HepG2 (cell line): ENCODE results near the gene DDX1. TPM values are rescaled to one million over a fixed set of nuclear protein-coding genes. Genes with fewer than 3 reads are reported as not detected.

Experiments
- BORCS8-MEF2B ChIP-seq: sonication (generic); formaldehyde crosslinking; IDR thresholded peaks from 2 replicates; pipeline ENCODE4 v1.8.0; 2022; ENCODE audit warnings: mild to moderate bottlenecking, missing genetic modification reagents
- MZF1 ChIP-seq: sonication (generic); formaldehyde crosslinking; IDR thresholded peaks from 2 replicates; pipeline ENCODE4 v1.8.1; 2023; ENCODE audit warnings: mild to moderate bottlenecking, missing genetic modification reagents, borderline replicate concordance
- SKI ChIP-seq: fragments of 450-650 bp; IDR thresholded peaks from one replicate; pipeline ENCODE4 v1.6.1; 2018; ENCODE audit warnings: mild to moderate bottlenecking; ENCODE audit not compliant: partially characterized antibody
- SOX13 ChIP-seq, 3 experiments: fragments of 450-650 bp in 1 of 3; sonication (generic) in 1 of 3; formaldehyde crosslinking in 1 of 3; IDR thresholded peaks in 2 of 3; conservative IDR thresholded peaks in 1 of 3; 2 replicates each; pipeline versions ENCODE4 v1.5.0 to v1.6.1; 2016 to 2020; ENCODE audit warnings: antibody characterized with exemption in 1 of 3, mild to moderate bottlenecking in 1 of 3, missing compliant biosample characterization in 1 of 3, missing genetic modification reagents in 1 of 3, moderate library complexity in 1 of 3
- SP5 ChIP-seq: IDR thresholded peaks from 2 replicates; pipeline ENCODE4 v1.6.1; 2016; ENCODE audit warnings: low read depth, borderline replicate concordance
- ZBTB42 ChIP-seq: sonication (generic); formaldehyde crosslinking; IDR thresholded peaks from 2 replicates; pipeline ENCODE4 v1.5.0; 2020; ENCODE audit warnings: mild to moderate bottlenecking, missing genetic modification reagents
- ZFP90 ChIP-seq: sonication (generic); formaldehyde crosslinking; IDR thresholded peaks from 2 replicates; pipeline ENCODE4 v1.8.0; 2022; ENCODE audit warnings: missing genetic modification reagents, mild to moderate bottlenecking, inconsistent platforms, borderline replicate concordance
- ZNF253 ChIP-seq: sonication (generic); formaldehyde crosslinking; IDR thresholded peaks from 2 replicates; pipeline ENCODE4 v1.8.0; 2022; ENCODE audit warnings: mild to moderate bottlenecking, missing genetic modification reagents, borderline replicate concordance
- ZNF569 ChIP-seq: sonication (generic); formaldehyde crosslinking; IDR thresholded peaks from 2 replicates; pipeline ENCODE4 v1.5.0; 2020; ENCODE audit warnings: mild to moderate bottlenecking, missing genetic modification reagents, moderate library complexity, borderline replicate concordance
- ZNF891 ChIP-seq: sonication (generic); formaldehyde crosslinking; IDR thresholded peaks from 2 replicates; pipeline ENCODE4 v1.5.0; 2020; ENCODE audit warnings: mild to moderate bottlenecking, missing genetic modification reagents
- polyA plus RNA-seq, 8 experiments: library from polyadenylated mRNA; depleted of rRNA in 3 of 8; stranded (reverse) in 7 of 8; unstranded in 1 of 8; fragments of >200 nt; fragmentation: Illumina TruSeq in 4 of 8; extraction: Trizol in 4 of 8; gene quantifications; 2 replicates each; pipeline versions ENCODE4 v1.2.1 to v1.2.3, GENCODE V29; 2011 to 2016; ENCODE audit warnings: low read depth in 4 of 8, missing spikeins in 1 of 8, mixed read lengths in 1 of 8; ENCODE audit not compliant: insufficient read depth in 1 of 8
- total RNA-seq, 5 experiments: library from RNA; depleted of rRNA; stranded (reverse); fragments of >200 nt; fragmentation: Illumina TruSeq; extraction: Trizol; gene quantifications; 2 replicates each; pipeline ENCODE4 v1.2.3, GENCODE V29; 2016; ENCODE audit warnings: low read depth in 1 of 5
- TF ChIP-seq, protein P1 (sequence below): sonication (generic); formaldehyde crosslinking; IDR thresholded peaks from 2 replicates; pipeline ENCODE4 v1.5.1; 2020; ENCODE audit warnings: mild to moderate bottlenecking, missing genetic modification reagents, moderate library complexity
- TF ChIP-seq, protein P2 (sequence below): IDR thresholded peaks from 2 replicates; pipeline ENCODE4 v1.6.1; 2012; ENCODE audit warnings: inconsistent platforms
- TF ChIP-seq, protein P3 (sequence below), 2 experiments: fragments of 450-650 bp in 1 of 2; sonication (generic) in 1 of 2; formaldehyde crosslinking; IDR thresholded peaks; 2 replicates each; pipeline versions ENCODE4 v1.5.0 to v1.8.0; 2020 to 2022; ENCODE audit warnings: mild to moderate bottlenecking in 1 of 2, missing genetic modification reagents in 1 of 2
- TF ChIP-seq, protein P4 (sequence below): sonication (generic); formaldehyde crosslinking; IDR thresholded peaks from 2 replicates; pipeline ENCODE4 v1.5.0; 2020; ENCODE audit warnings: mild to moderate bottlenecking, missing genetic modification reagents, borderline replicate concordance

Gene DDX1
- total and polyA plus RNA-seq, 2 of the 13 experiments (the other 11 are each of a cell fraction or from before 2014, with no cell fraction given), result 81.6 to 130 TPM

DNA sequence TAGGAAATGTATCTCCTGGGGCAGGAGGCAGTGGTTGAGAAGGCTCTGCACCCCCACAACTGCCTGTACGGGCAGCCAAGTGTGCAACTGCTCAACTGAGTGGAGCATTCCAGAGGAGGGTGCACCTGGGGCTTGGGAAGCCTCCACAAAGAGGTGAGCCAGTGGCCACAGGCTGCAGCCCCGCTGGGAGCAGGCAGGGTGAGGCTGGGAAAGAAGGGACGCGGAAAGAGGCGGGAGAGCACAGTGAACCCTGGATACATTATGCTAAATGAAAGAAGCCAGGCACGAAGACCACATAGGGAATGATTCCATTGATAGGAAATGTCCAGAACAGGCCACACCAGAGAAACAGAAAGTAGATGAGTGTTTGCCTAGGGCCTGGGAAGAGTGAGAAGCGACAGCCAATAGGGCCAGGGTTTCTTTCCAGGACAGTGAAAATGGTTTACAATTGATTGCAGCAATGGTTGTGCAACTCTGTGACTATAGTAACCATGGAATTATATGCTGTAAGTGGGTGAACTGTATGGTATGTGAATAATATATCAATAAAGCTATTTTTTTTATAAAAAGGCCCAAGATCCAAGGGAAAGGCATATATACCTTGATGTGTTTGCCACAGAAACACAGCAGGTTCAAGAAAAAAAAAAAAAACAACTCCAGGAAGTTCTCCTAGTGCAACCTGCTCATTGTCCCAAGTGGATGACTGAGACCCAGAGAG, 82.4 kb downstream of the DDX1 start (continued):
- TF ChIP-seq, protein P1, sequence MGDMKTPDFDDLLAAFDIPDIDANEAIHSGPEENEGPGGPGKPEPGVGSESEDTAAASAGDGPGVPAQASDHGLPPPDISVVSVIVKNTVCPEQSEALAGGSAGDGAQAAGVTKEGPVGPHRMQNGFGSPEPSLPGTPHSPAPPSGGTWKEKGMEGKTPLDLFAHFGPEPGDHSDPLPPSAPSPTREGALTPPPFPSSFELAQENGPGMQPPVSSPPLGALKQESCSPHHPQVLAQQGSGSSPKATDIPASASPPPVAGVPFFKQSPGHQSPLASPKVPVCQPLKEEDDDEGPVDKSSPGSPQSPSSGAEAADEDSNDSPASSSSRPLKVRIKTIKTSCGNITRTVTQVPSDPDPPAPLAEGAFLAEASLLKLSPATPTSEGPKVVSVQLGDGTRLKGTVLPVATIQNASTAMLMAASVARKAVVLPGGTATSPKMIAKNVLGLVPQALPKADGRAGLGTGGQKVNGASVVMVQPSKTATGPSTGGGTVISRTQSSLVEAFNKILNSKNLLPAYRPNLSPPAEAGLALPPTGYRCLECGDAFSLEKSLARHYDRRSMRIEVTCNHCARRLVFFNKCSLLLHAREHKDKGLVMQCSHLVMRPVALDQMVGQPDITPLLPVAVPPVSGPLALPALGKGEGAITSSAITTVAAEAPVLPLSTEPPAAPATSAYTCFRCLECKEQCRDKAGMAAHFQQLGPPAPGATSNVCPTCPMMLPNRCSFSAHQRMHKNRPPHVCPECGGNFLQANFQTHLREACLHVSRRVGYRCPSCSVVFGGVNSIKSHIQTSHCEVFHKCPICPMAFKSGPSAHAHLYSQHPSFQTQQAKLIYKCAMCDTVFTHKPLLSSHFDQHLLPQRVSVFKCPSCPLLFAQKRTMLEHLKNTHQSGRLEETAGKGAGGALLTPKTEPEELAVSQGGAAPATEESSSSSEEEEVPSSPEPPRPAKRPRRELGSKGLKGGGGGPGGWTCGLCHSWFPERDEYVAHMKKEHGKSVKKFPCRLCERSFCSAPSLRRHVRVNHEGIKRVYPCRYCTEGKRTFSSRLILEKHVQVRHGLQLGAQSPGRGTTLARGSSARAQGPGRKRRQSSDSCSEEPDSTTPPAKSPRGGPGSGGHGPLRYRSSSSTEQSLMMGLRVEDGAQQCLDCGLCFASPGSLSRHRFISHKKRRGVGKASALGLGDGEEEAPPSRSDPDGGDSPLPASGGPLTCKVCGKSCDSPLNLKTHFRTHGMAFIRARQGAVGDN (CRISPR knock-in tag), result peak; percentile 48
- TF ChIP-seq SKI (no peak), ZFP90 (CRISPR knock-in tag) (peak; percentile 24; the same call in 1 of the 2 replicates), ZNF891 (CRISPR knock-in tag) (no peak), SP5 (CRISPR knock-in tag) (no peak), ZNF569 (no peak), BORCS8-MEF2B (CRISPR knock-in tag) (0 out of 2 replicates have a peak, but pooled peaks have one; percentile 26), ZNF253 (CRISPR knock-in tag) (no peak), SOX13 (IDR thresholded peaks at IDR 0.05) (no peak), SOX13 (CRISPR knock-in tag; conservative IDR thresholded peaks at IDR 0.05 in 1 of 2, IDR thresholded peaks at IDR 0.05 in 1 of 2) (peak in 1 of 2 experiments; percentile 25; a peak in 1 of 4 replicates), ZBTB42 (CRISPR knock-in tag) (no peak), MZF1 (no peak)
- TF ChIP-seq, protein P2, sequence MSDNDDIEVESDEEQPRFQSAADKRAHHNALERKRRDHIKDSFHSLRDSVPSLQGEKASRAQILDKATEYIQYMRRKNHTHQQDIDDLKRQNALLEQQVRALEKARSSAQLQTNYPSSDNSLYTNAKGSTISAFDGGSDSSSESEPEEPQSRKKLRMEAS, result peak; percentile 55; the same call in 1 of the 2 replicates
- TF ChIP-seq, protein P3, sequence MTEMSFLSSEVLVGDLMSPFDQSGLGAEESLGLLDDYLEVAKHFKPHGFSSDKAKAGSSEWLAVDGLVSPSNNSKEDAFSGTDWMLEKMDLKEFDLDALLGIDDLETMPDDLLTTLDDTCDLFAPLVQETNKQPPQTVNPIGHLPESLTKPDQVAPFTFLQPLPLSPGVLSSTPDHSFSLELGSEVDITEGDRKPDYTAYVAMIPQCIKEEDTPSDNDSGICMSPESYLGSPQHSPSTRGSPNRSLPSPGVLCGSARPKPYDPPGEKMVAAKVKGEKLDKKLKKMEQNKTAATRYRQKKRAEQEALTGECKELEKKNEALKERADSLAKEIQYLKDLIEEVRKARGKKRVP (CRISPR knock-in tag; IDR thresholded peaks at IDR 0.05), result peak in 1 of 2 experiments; percentile 80; a peak in 2 of 4 replicates
- TF ChIP-seq, protein P4, sequence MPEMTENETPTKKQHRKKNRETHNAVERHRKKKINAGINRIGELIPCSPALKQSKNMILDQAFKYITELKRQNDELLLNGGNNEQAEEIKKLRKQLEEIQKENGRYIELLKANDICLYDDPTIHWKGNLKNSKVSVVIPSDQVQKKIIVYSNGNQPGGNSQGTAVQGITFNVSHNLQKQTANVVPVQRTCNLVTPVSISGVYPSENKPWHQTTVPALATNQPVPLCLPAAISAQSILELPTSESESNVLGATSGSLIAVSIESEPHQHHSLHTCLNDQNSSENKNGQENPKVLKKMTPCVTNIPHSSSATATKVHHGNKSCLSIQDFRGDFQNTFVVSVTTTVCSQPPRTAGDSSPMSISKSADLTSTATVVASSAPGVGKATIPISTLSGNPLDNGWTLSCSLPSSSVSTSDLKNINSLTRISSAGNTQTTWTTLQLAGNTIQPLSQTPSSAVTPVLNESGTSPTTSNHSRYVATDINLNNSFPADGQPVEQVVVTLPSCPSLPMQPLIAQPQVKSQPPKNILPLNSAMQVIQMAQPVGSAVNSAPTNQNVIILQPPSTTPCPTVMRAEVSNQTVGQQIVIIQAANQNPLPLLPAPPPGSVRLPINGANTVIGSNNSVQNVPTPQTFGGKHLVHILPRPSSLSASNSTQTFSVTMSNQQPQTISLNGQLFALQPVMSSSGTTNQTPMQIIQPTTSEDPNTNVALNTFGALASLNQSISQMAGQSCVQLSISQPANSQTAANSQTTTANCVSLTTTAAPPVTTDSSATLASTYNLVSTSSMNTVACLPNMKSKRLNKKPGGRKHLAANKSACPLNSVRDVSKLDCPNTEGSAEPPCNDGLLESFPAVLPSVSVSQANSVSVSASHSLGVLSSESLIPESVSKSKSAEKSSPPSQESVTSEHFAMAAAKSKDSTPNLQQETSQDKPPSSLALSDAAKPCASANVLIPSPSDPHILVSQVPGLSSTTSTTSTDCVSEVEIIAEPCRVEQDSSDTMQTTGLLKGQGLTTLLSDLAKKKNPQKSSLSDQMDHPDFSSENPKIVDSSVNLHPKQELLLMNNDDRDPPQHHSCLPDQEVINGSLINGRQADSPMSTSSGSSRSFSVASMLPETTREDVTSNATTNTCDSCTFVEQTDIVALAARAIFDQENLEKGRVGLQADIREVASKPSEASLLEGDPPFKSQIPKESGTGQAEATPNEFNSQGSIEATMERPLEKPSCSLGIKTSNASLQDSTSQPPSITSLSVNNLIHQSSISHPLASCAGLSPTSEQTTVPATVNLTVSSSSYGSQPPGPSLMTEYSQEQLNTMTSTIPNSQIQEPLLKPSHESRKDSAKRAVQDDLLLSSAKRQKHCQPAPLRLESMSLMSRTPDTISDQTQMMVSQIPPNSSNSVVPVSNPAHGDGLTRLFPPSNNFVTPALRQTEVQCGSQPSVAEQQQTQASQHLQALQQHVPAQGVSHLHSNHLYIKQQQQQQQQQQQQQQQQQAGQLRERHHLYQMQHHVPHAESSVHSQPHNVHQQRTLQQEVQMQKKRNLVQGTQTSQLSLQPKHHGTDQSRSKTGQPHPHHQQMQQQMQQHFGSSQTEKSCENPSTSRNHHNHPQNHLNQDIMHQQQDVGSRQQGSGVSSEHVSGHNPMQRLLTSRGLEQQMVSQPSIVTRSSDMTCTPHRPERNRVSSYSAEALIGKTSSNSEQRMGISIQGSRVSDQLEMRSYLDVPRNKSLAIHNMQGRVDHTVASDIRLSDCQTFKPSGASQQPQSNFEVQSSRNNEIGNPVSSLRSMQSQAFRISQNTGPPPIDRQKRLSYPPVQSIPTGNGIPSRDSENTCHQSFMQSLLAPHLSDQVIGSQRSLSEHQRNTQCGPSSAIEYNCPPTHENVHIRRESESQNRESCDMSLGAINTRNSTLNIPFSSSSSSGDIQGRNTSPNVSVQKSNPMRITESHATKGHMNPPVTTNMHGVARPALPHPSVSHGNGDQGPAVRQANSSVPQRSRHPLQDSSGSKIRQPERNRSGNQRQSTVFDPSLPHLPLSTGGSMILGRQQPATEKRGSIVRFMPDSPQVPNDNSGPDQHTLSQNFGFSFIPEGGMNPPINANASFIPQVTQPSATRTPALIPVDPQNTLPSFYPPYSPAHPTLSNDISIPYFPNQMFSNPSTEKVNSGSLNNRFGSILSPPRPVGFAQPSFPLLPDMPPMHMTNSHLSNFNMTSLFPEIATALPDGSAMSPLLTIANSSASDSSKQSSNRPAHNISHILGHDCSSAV, result no peak
